NCI-H345 treated with DMSO at 0.1 percent for 48 hours (cell line): Measurements from ENCODE around the gene MRPL1.

Experiments used
- DNase-seq: peaks from one replicate; lab custom pipeline; 2025; ENCODE audit not compliant: unreplicated experiment; lab: John Stamatoyannopoulos, UW

The MRPL1 gene

GRCh38 chr4:77862478-77863216 is at the start of gene MRPL1:
MRPL1 (plus strand) TSS chr4:77862830; CDS start chr4:77862849, 19 bp downstream.
- DNase-seq = peak; percentile 86

GRCh38 chr4:77815636-77816035 is 47.0 kb upstream of the MRPL1 start:
- DNase-seq = no peak

GRCh38 chr4:77816546-77816945 is 46.1 kb upstream of the MRPL1 start:
- DNase-seq = no peak

- no peak for DNase-seq
Observed at GRCh38 chr4:77817304-77818072, 45.1 kb upstream of the MRPL1 start.

GRCh38 chr4:77818073-77818601 is 44.5 kb upstream of the MRPL1 start:
- DNase-seq = peak; percentile 54

GRCh38 chr4:77818602-77819403 is 43.8 kb upstream of the MRPL1 start, which contains the start of gene CNOT6L:
CNOT6L (minus strand) TSS chr4:77819368; CDS start chr4:77819308, 60 bp downstream.
- DNase-seq = peak; percentile 4

- no peak for DNase-seq
Observed at GRCh38 chr4:77819404-77819842, 43.2 kb upstream of the MRPL1 start.

- DNase-seq = peak; percentile 60
Observed at GRCh38 chr4:77819843-77820648, 42.6 kb upstream of the MRPL1 start.

GRCh38 chr4:77820649-77821561 is 41.7 kb upstream of the MRPL1 start:
- no peak for DNase-seq

GRCh38 chr4:77821775-77822174 is 40.9 kb upstream of the MRPL1 start:
- DNase-seq = no peak

- DNase-seq = no peak
Observed at GRCh38 chr4:77826275-77826674, 36.4 kb upstream of the MRPL1 start.

GRCh38 chr4:77827343-77827742 is 35.3 kb upstream of the MRPL1 start:
- DNase-seq = no peak

- no peak for DNase-seq
Observed at GRCh38 chr4:77833126-77833724, 29.4 kb upstream of the MRPL1 start.

GRCh38 chr4:77834403-77834802 is 28.2 kb upstream of the MRPL1 start:
- no peak for DNase-seq

GRCh38 chr4:77843628-77844027 is 19.0 kb upstream of the MRPL1 start:
- DNase-seq = no peak

- DNase-seq = no peak
Observed at GRCh38 chr4:77844363-77844762, 18.3 kb upstream of the MRPL1 start.

GRCh38 chr4:77845400-77845799 is 17.2 kb upstream of the MRPL1 start:
- no peak for DNase-seq

- no peak for DNase-seq
Observed at GRCh38 chr4:77845929-77846328, 16.7 kb upstream of the MRPL1 start.

- no peak for DNase-seq
Observed at GRCh38 chr4:77848508-77848907, 14.1 kb upstream of the MRPL1 start.
